ENCODE measurements around the gene FYCO1.

FYCO1 gene

GRCh38 chr3:45959201-45959600, 36.4 kb downstream of the FYCO1 start:
- no peak for DNase-seq

GRCh38 chr3:45958321-45958791, 37.3 kb downstream of the FYCO1 start:
- DNase-seq, result no peak

DNA sequence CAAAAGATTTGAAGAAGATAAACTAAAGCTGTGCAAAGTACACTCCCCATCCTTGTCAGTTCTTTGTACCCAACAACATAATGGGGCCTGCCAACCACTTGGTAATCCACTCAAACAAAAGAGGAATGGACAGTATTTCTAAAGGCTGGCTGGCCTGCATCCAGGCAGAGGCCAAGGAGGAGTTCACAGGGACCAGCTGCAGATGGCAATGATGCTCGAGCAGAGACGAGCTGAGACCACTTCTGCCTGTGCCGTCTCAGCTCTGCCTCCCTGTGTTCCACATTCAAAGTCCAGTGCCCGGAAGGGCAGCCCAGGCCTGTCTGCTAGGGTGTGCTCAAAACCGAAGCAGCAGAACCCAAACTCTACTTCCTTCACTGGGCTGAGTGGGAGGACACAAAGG, 38.0 kb downstream of the FYCO1 start:
- no peak for DNase-seq

DNA sequence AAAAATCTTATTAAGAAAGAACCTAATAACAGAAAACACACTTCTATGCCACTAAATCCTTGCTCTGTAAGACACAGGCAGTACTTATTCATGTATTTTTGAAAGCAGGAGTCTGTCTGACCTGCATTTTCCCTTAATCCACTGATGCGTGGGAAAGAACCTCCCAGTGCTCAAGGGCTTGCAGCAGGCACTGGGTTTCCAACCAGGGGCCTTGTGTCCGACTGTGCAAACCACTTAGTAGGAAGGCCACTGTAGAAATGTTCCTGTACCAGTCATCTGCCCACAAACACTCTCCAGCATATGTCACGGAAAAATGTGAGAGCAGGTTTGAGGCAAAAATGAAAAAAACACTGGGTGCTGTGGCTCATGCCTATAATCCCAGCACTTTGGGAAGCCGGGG, 39.9 kb downstream of the FYCO1 start:
- DNase-seq, result no peak

DNA sequence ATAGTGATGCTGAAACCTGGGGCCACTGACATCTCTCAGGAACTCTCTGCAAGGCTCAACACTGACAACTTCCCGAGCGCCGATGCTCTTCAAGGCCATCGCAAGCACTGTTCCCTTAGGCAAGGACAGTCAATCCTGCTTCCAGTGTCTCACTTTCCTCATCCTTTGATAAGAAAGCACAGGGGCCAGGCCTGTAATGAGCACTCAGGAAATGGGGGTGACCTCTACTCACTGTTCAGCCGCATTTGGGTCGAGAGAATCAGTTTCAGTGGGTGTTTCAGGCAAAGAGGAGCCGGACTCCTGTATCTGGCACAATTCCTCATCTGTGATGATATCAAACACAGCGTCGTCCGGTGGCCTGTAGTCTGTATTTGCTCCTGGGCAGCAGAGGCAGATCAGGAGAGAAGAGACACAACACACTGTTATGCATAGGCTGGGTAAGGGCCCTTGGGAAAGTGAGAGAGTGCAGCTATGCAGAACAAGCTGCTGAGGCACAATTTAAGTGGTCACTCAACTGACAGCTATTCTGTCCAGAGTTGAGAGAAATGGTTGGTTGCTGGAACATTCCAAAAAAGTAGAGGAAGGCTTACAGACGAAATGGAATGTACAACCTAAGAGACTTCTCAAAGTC, 40.5 kb downstream of the FYCO1 start:
- DNase-seq, result no peak

DNA sequence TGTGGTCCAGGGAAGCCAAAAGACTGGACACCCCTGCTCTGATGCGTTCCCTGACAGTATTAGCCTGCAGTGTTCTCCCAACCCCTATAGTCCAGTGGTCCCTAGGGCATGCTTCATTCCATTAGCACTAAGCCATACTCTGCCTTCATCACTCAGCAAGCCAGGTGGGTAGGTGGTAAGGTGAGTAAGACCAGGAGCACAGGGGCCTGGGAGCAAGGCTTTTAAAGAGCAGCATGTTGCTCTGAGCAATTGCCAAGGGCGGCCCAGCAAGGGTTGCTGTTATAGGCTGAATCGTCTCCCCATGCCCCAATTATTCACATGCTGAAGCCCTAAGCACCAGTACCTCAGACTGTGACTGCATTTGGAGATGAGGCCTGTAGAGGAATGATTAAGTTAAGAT, 41.3 kb downstream of the FYCO1 start:
- DNase-seq, result no peak

DNA sequence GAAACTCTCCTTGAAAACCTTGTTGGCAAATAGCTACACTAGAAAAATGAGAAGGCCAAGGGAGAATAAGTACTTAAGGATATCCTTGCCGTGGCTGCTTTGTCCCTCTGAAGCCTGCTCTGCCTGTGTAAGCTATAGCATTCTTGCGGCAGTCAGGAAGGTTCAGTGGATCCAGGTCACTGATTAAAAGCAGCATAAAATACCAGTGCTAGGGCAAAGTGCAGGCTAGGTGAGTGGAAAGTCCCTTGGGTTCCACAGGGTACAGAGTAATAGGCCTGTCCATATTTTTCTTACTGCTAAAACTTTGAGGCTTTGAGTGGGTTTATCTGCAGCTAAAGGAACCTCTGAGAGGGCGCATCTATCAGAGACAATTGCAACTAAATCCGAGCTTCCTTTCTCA, 42.1 kb downstream of the FYCO1 start:
- no peak for DNase-seq

- no peak for DNase-seq
Measured at GRCh38 chr3:45952456-45952855, 43.2 kb downstream of the FYCO1 start.

- DNase-seq, result no peak
Measured at GRCh38 chr3:45951946-45952345, 43.7 kb downstream of the FYCO1 start.

- no peak for DNase-seq
Measured at GRCh38 chr3:45950686-45951600, 44.7 kb downstream of the FYCO1 start.

DNA sequence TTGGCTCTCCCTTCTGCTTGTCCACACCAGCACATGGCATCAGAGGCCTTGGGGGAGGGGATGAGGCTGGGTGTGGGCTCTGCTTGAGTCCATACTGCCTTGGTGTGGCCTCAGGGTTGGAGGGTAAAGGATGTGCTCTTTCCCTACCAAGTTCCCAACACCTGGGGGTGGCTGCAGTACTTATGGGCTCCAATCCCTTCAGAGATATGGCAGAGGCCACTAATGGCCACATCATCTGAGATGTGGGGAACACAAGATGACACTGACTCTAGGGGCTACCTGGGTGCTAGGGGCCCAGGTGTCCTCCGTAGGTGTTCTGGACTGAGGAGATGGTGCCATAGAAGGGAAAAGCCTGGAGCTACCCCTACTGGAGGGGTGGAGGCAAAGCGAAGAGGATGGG, 45.5 kb downstream of the FYCO1 start:
- no peak for DNase-seq

DNA sequence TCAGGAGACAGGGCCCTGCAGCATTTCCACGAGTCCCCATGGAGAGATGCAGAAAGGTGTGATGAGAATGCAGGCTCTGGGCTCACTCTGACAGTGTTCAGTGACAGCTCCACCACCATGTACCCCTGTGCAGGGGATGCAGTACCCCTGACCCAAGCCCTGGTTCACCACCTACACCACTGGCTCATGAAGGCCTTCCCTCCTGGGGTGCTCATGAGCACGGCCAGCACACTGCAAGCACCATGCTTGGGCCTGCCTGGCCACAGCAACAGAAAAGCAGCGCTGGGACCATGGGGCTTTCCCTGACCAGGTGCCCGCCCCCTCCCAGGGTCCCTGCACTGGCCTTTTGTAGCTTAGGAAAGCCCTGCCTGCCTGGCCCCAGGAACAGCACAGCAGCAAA, 46.2 kb downstream of the FYCO1 start:
- no peak for DNase-seq

- DNase-seq, result no peak
Measured at GRCh38 chr3:45948881-45949280, 46.7 kb downstream of the FYCO1 start.

DNA sequence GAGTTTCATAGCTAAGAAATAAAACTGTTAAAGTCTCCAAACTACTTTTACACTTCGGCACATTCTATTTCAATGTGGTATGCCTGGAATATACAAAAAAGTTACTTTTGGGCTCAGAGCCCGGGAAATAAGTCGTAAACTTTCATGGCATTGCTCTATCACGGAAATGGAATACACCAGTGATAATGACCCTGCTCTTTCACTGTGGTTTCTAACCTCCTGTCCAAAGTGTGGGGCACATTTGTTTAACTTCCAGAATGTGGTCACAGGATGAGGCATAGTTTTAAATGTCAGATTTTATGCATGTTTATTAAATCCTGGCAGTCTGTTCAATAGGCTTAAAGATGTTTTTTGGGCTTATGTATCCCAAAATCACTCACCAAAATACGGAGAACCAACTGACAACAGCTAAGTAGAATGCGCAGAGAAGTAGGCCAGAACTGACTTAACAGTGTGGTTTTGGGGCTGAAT, 47.3 kb downstream of the FYCO1 start:
- DNase-seq, result no peak

DNA sequence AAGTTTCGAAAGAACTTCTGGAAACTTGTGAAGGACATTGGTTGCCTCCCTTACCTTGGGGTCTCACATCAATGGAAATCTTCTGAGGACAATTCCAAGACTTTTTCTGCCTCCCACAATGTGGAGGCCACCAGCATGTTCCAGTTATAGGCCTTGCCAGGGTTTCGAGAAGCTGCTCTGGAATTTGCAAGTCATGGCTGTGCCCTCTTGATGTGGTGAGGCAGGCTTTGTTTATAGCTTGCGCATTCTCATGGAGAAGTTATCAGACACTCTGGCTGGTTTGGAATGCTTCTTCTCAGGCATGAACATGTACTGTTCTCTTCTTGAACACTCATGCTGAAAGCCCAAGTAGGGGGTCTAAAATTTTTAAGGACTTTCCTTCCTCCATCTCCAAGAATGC, 48.3 kb downstream of the FYCO1 start:
- DNase-seq, result no peak

DNA sequence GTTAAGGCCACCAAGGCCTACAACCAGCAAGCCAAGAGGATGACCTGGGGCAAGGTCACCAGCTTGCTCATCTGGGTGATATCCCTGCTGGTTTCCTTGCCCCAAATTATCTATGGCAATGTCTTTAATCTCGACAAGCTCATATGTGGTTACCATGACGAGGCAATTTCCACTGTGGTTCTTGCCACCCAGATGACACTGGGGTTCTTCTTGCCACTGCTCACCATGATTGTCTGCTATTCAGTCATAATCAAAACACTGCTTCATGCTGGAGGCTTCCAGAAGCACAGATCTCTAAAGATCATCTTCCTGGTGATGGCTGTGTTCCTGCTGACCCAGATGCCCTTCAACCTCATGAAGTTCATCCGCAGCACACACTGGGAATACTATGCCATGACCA, 48.7 kb downstream of the FYCO1 start:
- no peak for DNase-seq

DNA sequence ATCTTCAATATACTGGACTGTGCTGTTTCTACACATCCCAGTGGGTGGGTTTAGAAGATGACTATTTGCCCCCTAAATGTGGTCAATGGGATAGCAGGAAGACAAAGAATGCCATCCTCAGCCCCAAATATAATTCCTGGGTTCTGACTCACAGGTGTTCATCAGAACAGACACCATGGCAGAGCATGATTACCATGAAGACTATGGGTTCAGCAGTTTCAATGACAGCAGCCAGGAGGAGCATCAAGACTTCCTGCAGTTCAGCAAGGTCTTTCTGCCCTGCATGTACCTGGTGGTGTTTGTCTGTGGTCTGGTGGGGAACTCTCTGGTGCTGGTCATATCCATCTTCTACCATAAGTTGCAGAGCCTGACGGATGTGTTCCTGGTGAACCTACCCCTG, 49.3 kb downstream of the FYCO1 start:
- no peak for DNase-seq

- no peak for DNase-seq
Measured at GRCh38 chr3:45944830-45945620, 50.6 kb downstream of the FYCO1 start.

DNA sequence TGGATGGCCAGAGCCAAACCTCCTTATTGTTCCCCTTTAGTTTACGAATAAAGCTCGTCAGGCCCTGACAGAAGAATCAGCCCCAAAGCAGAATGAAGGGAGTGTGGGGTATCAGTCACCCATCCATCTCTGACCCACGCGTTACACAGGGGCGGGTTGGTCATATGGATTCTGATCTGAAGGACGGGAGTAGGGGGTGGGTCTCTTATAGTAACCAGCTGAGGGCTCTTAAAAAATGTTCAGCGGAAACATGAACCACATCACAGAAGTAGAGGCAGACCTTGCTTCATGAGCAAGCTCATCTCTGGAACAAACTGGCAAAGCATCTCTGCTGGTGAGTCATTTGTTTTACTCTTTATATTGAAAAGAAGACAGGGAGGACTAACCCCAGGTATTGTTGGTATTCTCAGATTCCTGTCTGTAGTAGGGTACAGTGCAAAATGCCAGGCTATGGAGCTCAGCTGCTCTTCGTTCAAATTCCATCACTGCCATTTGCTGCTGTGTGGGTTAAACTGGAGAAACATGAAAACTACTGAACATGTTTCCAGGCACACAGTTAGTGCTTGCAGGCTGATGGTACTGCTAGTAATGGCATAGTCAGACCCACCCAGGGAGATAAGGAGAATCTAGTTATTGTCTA, 52.3 kb downstream of the FYCO1 start, which contains the start of gene CXCR6:
Gene CXCR6, plus strand, starts transcription at position 258 of the 640 bp plus-strand sequence. CDS start 3,018 bp downstream, outside the sequence.
- no peak for DNase-seq

DNA sequence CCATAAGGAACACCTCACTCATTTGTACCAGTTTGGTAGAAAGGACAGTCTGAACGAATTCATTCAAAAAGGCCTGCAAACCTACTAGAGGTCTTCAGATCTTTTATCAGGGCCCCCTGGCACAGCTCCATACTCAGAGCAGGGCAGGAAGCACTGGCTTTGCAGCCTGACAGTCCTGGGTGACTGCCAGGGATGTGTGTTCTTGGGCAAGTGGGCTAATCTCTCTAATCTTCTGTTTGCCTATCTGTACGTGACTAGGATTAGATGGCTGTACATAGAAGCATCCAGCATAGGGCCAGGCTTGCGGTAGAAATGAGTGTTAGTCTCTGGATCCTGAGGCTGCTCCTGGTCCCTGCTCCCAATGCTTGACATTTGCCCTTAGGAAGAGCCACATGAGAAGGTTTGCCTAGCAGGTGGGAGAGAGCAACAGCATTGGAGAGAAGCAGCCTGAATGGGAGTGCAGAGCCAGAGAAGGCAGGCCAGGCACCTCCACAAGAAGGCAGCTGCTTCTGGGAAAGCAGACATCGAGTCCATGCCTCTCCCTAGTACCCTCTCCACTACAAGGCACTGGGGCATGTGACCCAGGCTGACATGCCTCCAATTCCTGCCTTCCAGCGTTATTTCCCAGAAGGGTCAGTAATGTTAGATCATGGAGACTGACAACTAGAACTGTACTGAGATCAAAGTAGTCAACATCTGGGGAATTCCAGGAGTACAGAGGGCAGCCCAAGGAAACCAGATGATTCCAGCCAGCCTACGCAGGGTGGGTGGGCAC, 53.4 kb downstream of the FYCO1 start:
- no peak for DNase-seq

DNA sequence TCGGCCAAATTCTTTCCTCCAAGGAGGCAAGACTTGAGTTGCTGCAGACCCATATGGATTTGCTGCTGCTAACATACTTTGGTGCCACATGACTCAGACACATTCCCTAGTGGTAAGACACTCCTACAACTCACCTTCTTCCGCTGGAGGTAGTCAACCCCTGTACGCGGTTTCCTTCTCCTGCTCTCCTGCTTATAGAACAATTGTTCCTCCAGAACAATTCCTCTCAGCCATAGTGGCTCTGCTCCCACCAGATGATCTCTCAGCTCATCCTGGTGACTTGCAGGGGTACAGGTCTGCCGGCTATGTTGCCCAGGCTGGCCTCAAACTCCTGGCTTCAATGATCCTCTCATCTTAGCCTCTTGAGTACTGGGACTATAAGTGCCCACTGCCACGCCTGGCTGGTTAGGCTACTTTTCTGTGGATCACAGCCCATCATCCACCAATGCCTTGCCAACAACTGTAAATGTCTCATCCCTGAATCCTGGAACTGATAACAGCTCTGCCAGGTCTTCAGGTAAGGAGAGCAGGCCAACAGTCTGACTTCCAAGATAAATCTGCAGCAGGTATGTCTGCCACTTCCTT, 54.8 kb downstream of the FYCO1 start:
- DNase-seq, result no peak
